Measurements from ENCODE around the gene RAB43. TPM values are rescaled to one million over a fixed set of nuclear protein-coding genes. Genes with fewer than 3 reads are reported as not detected.

RAB43 gene
- total RNA-seq, 2 experiments from 2014 or later: 10.4 to 12.5 TPM

GRCh38 chr3:129119365-129120100, 2.1 kb downstream of the RAB43 start:
- no peak for TF ChIP-seq EZH2phosphoT487 (IDR thresholded peaks at IDR 0.05; ENCODE audit: borderline replicate concordance, low read depth, low read length)
- no peak for TF ChIP-seq CTCF (conservative IDR thresholded peaks at IDR 0.05; ENCODE audit: low read length)
- Histone ChIP-seq H3K9me2 (ENCODE audit: insufficient read depth, low read length) (no peaks in the 10 kb centered on the region), H3K27ac (ENCODE audit: low read depth, low read length, poor library complexity, severe bottlenecking) (peak overlapping the region; percentile 92), H3K9me3 (ENCODE audit: low read length) (no peaks in the 10 kb centered on the region), H3K4me2 (ENCODE audit: low read length) (peak overlapping the region; percentile 95), H3K79me2 (ENCODE audit: insufficient read depth, low read depth, low read length) (peaks cover 31% of the 10 kb centered on the region), H4K20me1 (ENCODE audit: insufficient read depth, low read length) (no peaks in the 10 kb centered on the region), H3K36me3 (ENCODE audit: insufficient read depth, low read length) (peaks cover 28% of the 10 kb centered on the region; the same call in 1 of the 2 replicates), H2AFZ (ENCODE audit: low read length) (peak overlapping the region; percentile 45; the same call in 1 of the 2 replicates), H3K4me3 (ENCODE audit: low read depth, low read length, poor library complexity, severe bottlenecking) (peak overlapping the region; percentile 74), H3K4me1 (ENCODE audit: insufficient read depth, low read length, poor library complexity, severe bottlenecking) (peaks cover 65% of the 10 kb centered on the region)
- intact Hi-C loops (cut with micrococcal nuclease; ENCODE audit: unreplicated experiment): loop anchor here (1.0 to 5.0 kb wide), 5 partner anchors 42 to 130 kb away; partner anchors contain the start of genes CNBP, COPG1 and ISY1
- BruUV-seq (replicated peaks): no TSS peak
- POLR2A ChIA-PET: interaction anchor here (0.6 to 2.0 kb wide), 5 partner anchors 19 to 281 kb away, joined by 3 to 5 read pairs (median 4); no protein-coding TSS in a partner anchor
- CTCF ChIA-PET (ENCODE audit: unreplicated experiment): interaction anchor here (0.6 to 1.1 kb wide), 2 partner anchors 66 to 457 kb away, joined by 3 read pairs; no protein-coding TSS in a partner anchor
- no peak for DNase-seq (ENCODE audit: low spot score)

DNA sequence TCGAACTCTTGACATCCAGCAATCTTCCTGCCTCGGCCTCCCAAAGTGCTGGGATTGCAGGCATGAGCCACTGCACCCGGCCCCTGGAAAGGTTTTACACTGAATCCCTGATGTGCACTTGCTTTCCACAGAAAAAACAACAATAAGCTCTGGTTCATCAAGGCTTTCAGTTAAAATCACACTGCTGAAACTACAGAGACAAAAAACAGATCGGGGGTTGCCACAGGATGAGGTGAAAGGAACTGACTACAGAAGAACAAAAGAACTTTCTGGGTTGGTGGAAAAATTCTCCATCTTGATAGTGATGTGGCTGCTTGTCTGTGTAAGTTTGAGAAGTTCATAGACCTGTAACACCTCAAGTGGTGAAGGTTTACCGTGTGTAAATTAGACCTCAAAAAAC, 2.9 kb downstream of the RAB43 start:
- POLR2A ChIA-PET: interaction anchor here (0.5 to 2.0 kb wide), 5 partner anchors 18 to 146 kb away, joined by 4 to 5 read pairs (median 5); no protein-coding TSS in a partner anchor
- peak overlapping the region; percentile 95 for H3K4me2 ChIP-seq (ENCODE audit: low read length)
- peak overlapping the region; percentile 74 for H3K4me3 ChIP-seq (ENCODE audit: low read depth, low read length, poor library complexity, severe bottlenecking)
- TF ChIP-seq EZH2phosphoT487 (IDR thresholded peaks at IDR 0.05; ENCODE audit: borderline replicate concordance, low read depth, low read length) (no peak), CTCF (conservative IDR thresholded peaks at IDR 0.05; ENCODE audit: low read length) (no peak)
- intact Hi-C loops (cut with micrococcal nuclease; ENCODE audit: unreplicated experiment): no loop called here
- CTCF ChIA-PET (ENCODE audit: unreplicated experiment): no interaction called here
- peak overlapping the region; percentile 92 for H3K27ac ChIP-seq (ENCODE audit: low read depth, low read length, poor library complexity, severe bottlenecking)
- DNase-seq (ENCODE audit: low spot score): peak; percentile 48
- peak overlapping the region; percentile 13; the same call in 1 of the 2 replicates for H2AFZ ChIP-seq (ENCODE audit: low read length)
- H4K20me1 ChIP-seq (ENCODE audit: insufficient read depth, low read length): no peaks in the 10 kb centered on the region
- BruUV-seq (replicated peaks): no TSS peak
- H3K79me2 ChIP-seq (ENCODE audit: insufficient read depth, low read depth, low read length): peaks cover 31% of the 10 kb centered on the region
- peaks cover 33% of the 10 kb centered on the region; the same call in 1 of the 2 replicates for H3K36me3 ChIP-seq (ENCODE audit: insufficient read depth, low read length)
- no peaks in the 10 kb centered on the region for H3K9me2 ChIP-seq (ENCODE audit: insufficient read depth, low read length)
- no peaks in the 10 kb centered on the region for H3K9me3 ChIP-seq (ENCODE audit: low read length)
- peaks cover 63% of the 10 kb centered on the region for H3K4me1 ChIP-seq (ENCODE audit: insufficient read depth, low read length, poor library complexity, severe bottlenecking)
